SK-N-SH (cell line): Measurements from ENCODE around the gene TNS4. TPM values are rescaled to one million over a fixed set of nuclear protein-coding genes. Genes with fewer than 3 reads are reported as not detected.

Experiments used
- CTCF ChIA-PET: fragments of 300-600, 350-600 bp; formaldehyde crosslinking; extraction: SDS; loops from one replicate; lab custom pipeline; 2021; lab: Yijun Ruan, JAX
- POLR2A ChIA-PET: fragments of 350-600 bp; sonication (Branson Sonifier 250); formaldehyde crosslinking; extraction: SDS; loops from one replicate; lab custom pipeline; 2020; ENCODE audit warnings: antibody characterized with exemption, inconsistent platforms; lab: Yijun Ruan, JAX
- DNase-seq: peaks from one replicate; pipeline ENCODE4 v3.0.0; 2012
- H2AFZ ChIP-seq: fragments of 200-600 bp; sonication (generic); 2 replicates; pipeline ENCODE4 v1.8.1; 2016; ENCODE audit warnings: antibody characterized with exemption, mild to moderate bottlenecking, low read depth
- H3F3A ChIP-seq: fragments of 200-600 bp; sonication (generic); replicated peaks from 2 replicates; pipeline ENCODE3; 2016; ENCODE audit warnings: antibody characterized with exemption, mild to moderate bottlenecking; ENCODE audit not compliant: insufficient read depth
- H3K27ac ChIP-seq, 2 experiments: fragments of 200-500 bp in 1 of 2; fragments of 200-600 bp in 1 of 2; sonication (Bioruptor generic) in 1 of 2; sonication (generic), shearing (Covaris generic) in 1 of 2; 2 replicates each; pipeline versions ENCODE4 v1.5.1 to v1.6.1; 2014 to 2016; ENCODE audit warnings: low read depth in 2 of 2, inconsistent platforms in 1 of 2, low read length in 1 of 2, mild to moderate bottlenecking in 1 of 2, mixed read lengths in 1 of 2
- H3K27me3 ChIP-seq: fragments of 200-600 bp; sonication (generic), shearing (Covaris generic); 2 replicates; pipeline ENCODE4 v1.6.1; 2016; ENCODE audit warnings: mixed run types; ENCODE audit not compliant: insufficient read depth
- H3K36me3 ChIP-seq, 2 experiments: fragments of 200-500 bp in 1 of 2; fragments of 200-600 bp in 1 of 2; sonication (Bioruptor generic) in 1 of 2; sonication (generic) in 1 of 2; replicated peaks in 1 of 2; 2 replicates each; pipeline versions ENCODE3 to v1.5.1; 2014 to 2016; ENCODE audit warnings: low read length in 1 of 2, mild to moderate bottlenecking in 1 of 2; ENCODE audit not compliant: insufficient read depth in 2 of 2, control insufficient read depth in 1 of 2
- H3K4me1 ChIP-seq, 2 experiments: fragments of 200-500 bp in 1 of 2; fragments of 200-600 bp in 1 of 2; sonication (Bioruptor generic) in 1 of 2; sonication (generic), shearing (Covaris generic) in 1 of 2; 2 replicates each; pipeline versions ENCODE4 v1.5.1 to v1.6.1; 2014 to 2016; ENCODE audit warnings: low read depth in 1 of 2, low read length in 1 of 2, mixed run types in 1 of 2; ENCODE audit not compliant: insufficient read depth in 2 of 2, control insufficient read depth in 1 of 2
- H3K4me2 ChIP-seq: fragments of 200-600 bp; sonication (generic), shearing (Covaris generic); 2 replicates; pipeline ENCODE4 v1.6.1; 2017; ENCODE audit warnings: mixed run types
- H3K4me3 ChIP-seq, 2 experiments: fragments of 200-500 bp in 1 of 2; fragments of 200-600 bp in 1 of 2; sonication (Bioruptor generic) in 1 of 2; sonication (generic), shearing (Covaris generic) in 1 of 2; 2 replicates each; pipeline versions ENCODE4 v1.5.1 to v1.8.1; 2014 to 2016; ENCODE audit warnings: low read depth in 2 of 2, inconsistent platforms in 1 of 2, low read length in 1 of 2, mild to moderate bottlenecking in 1 of 2, mixed read lengths in 1 of 2, moderate library complexity in 1 of 2
- H3K79me2 ChIP-seq: fragments of 200-600 bp; sonication (generic); 2 replicates; pipeline ENCODE4 v1.8.1; 2017; ENCODE audit warnings: mild to moderate bottlenecking; ENCODE audit not compliant: insufficient read depth
- H3K9ac ChIP-seq: fragments of 200-600 bp; sonication (generic); 2 replicates; pipeline ENCODE4 v1.6.1; 2017; ENCODE audit warnings: mixed run types
- H3K9me2 ChIP-seq: fragments of 200-600 bp; sonication (generic); 2 replicates; pipeline ENCODE4 v1.6.1; 2017; ENCODE audit warnings: mixed run types
- H3K9me3 ChIP-seq: fragments of 200-600 bp; sonication (generic); 2 replicates; pipeline ENCODE4 v1.6.1; 2017; ENCODE audit warnings: mixed run types, mild to moderate bottlenecking, moderate library complexity
- H4K20me1 ChIP-seq: fragments of 200-600 bp; sonication (generic); 2 replicates; pipeline ENCODE4 v1.6.1; 2017; ENCODE audit warnings: mild to moderate bottlenecking, mixed run types; ENCODE audit not compliant: insufficient read depth
- CHD2 ChIP-seq: fragments of 150-350 bp; IDR thresholded peaks from 2 replicates; pipeline ENCODE4 v1.6.1; 2018; ENCODE audit warnings: low read length; ENCODE audit not compliant: partially characterized antibody
- ELF1 ChIP-seq: IDR thresholded peaks from 2 replicates; pipeline ENCODE4 v1.4.0; 2012
- EZH2phosphoT487 ChIP-seq: fragments of 200-600 bp; sonication (generic); IDR thresholded peaks from 2 replicates; pipeline ENCODE4 v1.6.1; 2017; ENCODE audit warnings: low read depth, mixed run types, mild to moderate bottlenecking, antibody characterized with exemption, moderate library complexity, borderline replicate concordance
- FOSL2 ChIP-seq: IDR thresholded peaks from 2 replicates; pipeline ENCODE4 v1.4.0; 2012; ENCODE audit warnings: low read depth, mild to moderate bottlenecking, moderate library complexity, borderline replicate concordance
- FOXM1 ChIP-seq: IDR thresholded peaks from 2 replicates; pipeline ENCODE4 v1.4.0; 2012; ENCODE audit warnings: low read depth, mild to moderate bottlenecking
- GATA2 ChIP-seq: sonication (generic); formaldehyde crosslinking; IDR thresholded peaks from 2 replicates; pipeline ENCODE4 v1.5.0; 2020; ENCODE audit warnings: mild to moderate bottlenecking, missing genetic modification reagents
- NFIC ChIP-seq: IDR thresholded peaks from 2 replicates; pipeline ENCODE4 v1.4.0; 2012; ENCODE audit warnings: borderline replicate concordance
- RCOR1 ChIP-seq: fragments of 150-350 bp; IDR thresholded peaks from 2 replicates; pipeline ENCODE4 v1.6.1; 2017; ENCODE audit warnings: antibody characterized with exemption, low read length
- RFX5 ChIP-seq: IDR thresholded peaks from 2 replicates; pipeline ENCODE4 v1.6.1; 2012; ENCODE audit warnings: mild to moderate bottlenecking, improper control_type of control experiment, low read length
- RXRA ChIP-seq: IDR thresholded peaks from 2 replicates; pipeline ENCODE4 v1.4.0; 2012; ENCODE audit warnings: low read depth, mild to moderate bottlenecking, borderline replicate concordance
- SIN3A ChIP-seq: IDR thresholded peaks from 2 replicates; pipeline ENCODE4 v1.6.1; 2012; ENCODE audit warnings: low read depth, mild to moderate bottlenecking, low read length, moderate library complexity, borderline replicate concordance
- SMC3 ChIP-seq: IDR thresholded peaks from 2 replicates; pipeline ENCODE4 v1.6.1; 2012; ENCODE audit warnings: low read depth, low read length, improper control_type of control experiment
- TCF12 ChIP-seq: IDR thresholded peaks from 2 replicates; pipeline ENCODE4 v1.4.0; 2012
- YY1 ChIP-seq: IDR thresholded peaks from 2 replicates; pipeline ENCODE4 v1.4.0; 2012; ENCODE audit warnings: low read depth, mild to moderate bottlenecking
- WGBS: methylation state at CpG from one replicate; pipeline ENCODE4 v1.1.6; 2017; ENCODE audit warnings: low lambda C conversion rate; 5-methylcytosine and 5-hydroxymethylcytosine counted together
- polyA plus RNA-seq, 3 experiments: library from polyadenylated mRNA; depleted of rRNA; stranded (reverse); fragments of >200 nt; gene quantifications; 2 replicates each; pipeline ENCODE4 v1.2.3, GENCODE V29; 2012
- TF ChIP-seq, protein P1 (sequence below): IDR thresholded peaks from 2 replicates; pipeline ENCODE4 v1.6.1; 2012; ENCODE audit warnings: mild to moderate bottlenecking, low read depth, low read length, moderate library complexity
- TF ChIP-seq, protein P2 (sequence below): IDR thresholded peaks from 2 replicates; pipeline ENCODE4 v1.4.0; 2012; ENCODE audit warnings: low read depth
- TF ChIP-seq, protein P3 (sequence below): IDR thresholded peaks from 2 replicates; pipeline ENCODE4 v1.4.0; 2012; ENCODE audit warnings: low read depth, borderline replicate concordance
- TF ChIP-seq, protein P4 (sequence below): fragments of 150-350 bp; IDR thresholded peaks from 2 replicates; pipeline ENCODE4 v1.6.1; 2017; ENCODE audit warnings: antibody characterized with exemption, low read length, low read depth, borderline replicate concordance
- TF ChIP-seq, protein P5 (sequence below): IDR thresholded peaks from 2 replicates; pipeline ENCODE4; 2012

The TNS4 gene
- polyA plus RNA-seq, 1 of the 3 experiments (the other 2 are of a cell fraction) = not detected

DNA sequence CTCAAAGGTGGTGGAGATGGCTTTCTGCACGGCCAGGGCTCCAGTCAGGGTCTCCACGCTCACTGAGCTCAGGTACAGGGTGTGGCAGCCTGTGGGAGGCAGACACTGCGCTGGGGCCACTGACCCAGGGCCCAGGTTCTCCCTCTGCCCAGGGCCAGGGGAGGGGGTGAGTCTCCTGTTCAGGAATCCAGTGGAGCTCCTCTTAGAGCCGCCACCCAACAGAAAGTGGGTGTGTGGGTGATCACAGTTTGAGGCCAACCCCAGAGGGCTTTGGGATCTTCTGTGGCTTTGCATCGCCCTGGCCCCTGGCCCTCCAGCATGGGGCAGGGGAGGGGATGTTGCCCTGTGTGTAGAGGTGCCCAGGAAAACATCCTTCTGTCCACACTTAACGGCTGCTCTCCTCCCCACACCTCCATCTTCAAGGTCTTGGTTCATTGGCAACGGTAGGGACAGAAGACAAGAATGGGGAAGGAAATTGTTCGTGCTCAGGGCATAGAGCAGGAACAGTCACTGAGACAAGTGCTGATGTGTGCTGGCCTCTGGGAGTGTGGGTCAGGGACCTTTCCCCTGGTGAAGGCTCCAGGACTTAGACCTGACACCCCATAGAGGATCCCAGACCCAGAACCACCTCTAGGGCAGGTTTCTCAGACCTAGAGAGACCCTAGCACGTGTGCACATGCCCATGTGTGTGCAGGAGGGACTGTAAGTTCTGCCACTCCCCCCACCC lies 21.5 kb downstream of the TNS4 start:
- H3F3A ChIP-seq = no peaks in the 10 kb centered on the region
- DNase-seq = no peak
- ChIA-PET POLR2A (no interaction called here), CTCF (interaction anchor here (0.9 to 1.8 kb wide), 8 partner anchors 14 to 80 kb away, joined by 3 to 8 read pairs (median 4); partner anchors contain the start of genes IGFBP4 and TOP2A)
- H4K20me1 ChIP-seq = no peaks in the 10 kb centered on the region
- 87% methylated on average over 6 of the region's 9 CpGs for WGBS
- H3K4me3 ChIP-seq = no peak overlapping the region
- peaks cover 0 to 17% of the 10 kb centered on the region in 2 experiments; a peak in 1 of 4 replicates for H3K4me1 ChIP-seq
- no peaks in the 10 kb centered on the region for H3K36me3 ChIP-seq
- H3K27me3 ChIP-seq = no peaks in the 10 kb centered on the region
- TF ChIP-seq SMC3 (no peak), RCOR1 (no peak), NFIC (no peak), CHD2 (no peak), RFX5 (no peak), FOSL2 (no peak), TCF12 (no peak), GATA2 (CRISPR knock-in tag) (no peak), YY1 (no peak), RXRA (no peak), SIN3A (no peak), EZH2phosphoT487 (no peak), ELF1 (no peak), FOXM1 (no peak)
- TF ChIP-seq, protein P1, sequence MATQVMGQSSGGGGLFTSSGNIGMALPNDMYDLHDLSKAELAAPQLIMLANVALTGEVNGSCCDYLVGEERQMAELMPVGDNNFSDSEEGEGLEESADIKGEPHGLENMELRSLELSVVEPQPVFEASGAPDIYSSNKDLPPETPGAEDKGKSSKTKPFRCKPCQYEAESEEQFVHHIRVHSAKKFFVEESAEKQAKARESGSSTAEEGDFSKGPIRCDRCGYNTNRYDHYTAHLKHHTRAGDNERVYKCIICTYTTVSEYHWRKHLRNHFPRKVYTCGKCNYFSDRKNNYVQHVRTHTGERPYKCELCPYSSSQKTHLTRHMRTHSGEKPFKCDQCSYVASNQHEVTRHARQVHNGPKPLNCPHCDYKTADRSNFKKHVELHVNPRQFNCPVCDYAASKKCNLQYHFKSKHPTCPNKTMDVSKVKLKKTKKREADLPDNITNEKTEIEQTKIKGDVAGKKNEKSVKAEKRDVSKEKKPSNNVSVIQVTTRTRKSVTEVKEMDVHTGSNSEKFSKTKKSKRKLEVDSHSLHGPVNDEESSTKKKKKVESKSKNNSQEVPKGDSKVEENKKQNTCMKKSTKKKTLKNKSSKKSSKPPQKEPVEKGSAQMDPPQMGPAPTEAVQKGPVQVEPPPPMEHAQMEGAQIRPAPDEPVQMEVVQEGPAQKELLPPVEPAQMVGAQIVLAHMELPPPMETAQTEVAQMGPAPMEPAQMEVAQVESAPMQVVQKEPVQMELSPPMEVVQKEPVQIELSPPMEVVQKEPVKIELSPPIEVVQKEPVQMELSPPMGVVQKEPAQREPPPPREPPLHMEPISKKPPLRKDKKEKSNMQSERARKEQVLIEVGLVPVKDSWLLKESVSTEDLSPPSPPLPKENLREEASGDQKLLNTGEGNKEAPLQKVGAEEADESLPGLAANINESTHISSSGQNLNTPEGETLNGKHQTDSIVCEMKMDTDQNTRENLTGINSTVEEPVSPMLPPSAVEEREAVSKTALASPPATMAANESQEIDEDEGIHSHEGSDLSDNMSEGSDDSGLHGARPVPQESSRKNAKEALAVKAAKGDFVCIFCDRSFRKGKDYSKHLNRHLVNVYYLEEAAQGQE = no peak
- TF ChIP-seq, protein P2, sequence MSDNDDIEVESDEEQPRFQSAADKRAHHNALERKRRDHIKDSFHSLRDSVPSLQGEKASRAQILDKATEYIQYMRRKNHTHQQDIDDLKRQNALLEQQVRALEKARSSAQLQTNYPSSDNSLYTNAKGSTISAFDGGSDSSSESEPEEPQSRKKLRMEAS = no peak
- TF ChIP-seq, protein P3, sequence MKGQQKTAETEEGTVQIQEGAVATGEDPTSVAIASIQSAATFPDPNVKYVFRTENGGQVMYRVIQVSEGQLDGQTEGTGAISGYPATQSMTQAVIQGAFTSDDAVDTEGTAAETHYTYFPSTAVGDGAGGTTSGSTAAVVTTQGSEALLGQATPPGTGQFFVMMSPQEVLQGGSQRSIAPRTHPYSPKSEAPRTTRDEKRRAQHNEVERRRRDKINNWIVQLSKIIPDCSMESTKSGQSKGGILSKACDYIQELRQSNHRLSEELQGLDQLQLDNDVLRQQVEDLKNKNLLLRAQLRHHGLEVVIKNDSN = no peak
- TF ChIP-seq, protein P4, sequence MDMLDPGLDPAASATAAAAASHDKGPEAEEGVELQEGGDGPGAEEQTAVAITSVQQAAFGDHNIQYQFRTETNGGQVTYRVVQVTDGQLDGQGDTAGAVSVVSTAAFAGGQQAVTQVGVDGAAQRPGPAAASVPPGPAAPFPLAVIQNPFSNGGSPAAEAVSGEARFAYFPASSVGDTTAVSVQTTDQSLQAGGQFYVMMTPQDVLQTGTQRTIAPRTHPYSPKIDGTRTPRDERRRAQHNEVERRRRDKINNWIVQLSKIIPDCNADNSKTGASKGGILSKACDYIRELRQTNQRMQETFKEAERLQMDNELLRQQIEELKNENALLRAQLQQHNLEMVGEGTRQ = no peak
- TF ChIP-seq, protein P5, sequence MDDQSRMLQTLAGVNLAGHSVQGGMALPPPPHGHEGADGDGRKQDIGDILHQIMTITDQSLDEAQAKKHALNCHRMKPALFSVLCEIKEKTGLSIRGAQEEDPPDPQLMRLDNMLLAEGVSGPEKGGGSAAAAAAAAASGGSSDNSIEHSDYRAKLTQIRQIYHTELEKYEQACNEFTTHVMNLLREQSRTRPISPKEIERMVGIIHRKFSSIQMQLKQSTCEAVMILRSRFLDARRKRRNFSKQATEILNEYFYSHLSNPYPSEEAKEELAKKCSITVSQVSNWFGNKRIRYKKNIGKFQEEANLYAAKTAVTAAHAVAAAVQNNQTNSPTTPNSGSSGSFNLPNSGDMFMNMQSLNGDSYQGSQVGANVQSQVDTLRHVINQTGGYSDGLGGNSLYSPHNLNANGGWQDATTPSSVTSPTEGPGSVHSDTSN = no peak
- H3K79me2 ChIP-seq = no peaks in the 10 kb centered on the region
- H3K9me3 ChIP-seq = no peaks in the 10 kb centered on the region
- no peak overlapping the region for H2AFZ ChIP-seq
- H3K9ac ChIP-seq = no peak overlapping the region
- no peak overlapping the region for H3K4me2 ChIP-seq
- no peaks in the 10 kb centered on the region for H3K9me2 ChIP-seq
- H3K27ac ChIP-seq = no peak overlapping the region
